GM12878 (cell line): ENCODE results near the gene CNTN4.

Experiments
- CTCF ChIP-seq, 3 experiments: IDR thresholded peaks in 2 of 3; conservative IDR thresholded peaks in 1 of 3; 2 replicates each; pipeline ENCODE4 v1.5.1; 2011; ENCODE audit warnings: low read depth in 3 of 3, low read length in 3 of 3, mild to moderate bottlenecking in 3 of 3, control low read depth in 2 of 3, moderate library complexity in 2 of 3, inconsistent platforms in 1 of 3, mixed read lengths in 1 of 3; ENCODE audit not compliant: control insufficient read depth in 2 of 3, insufficient read depth in 1 of 3; ENCODE audit errors: extremely low read depth in 1 of 3
- EP300 ChIP-seq, 2 experiments: fragments of 150-350 bp in 1 of 2; IDR thresholded peaks; 2 replicates each; pipeline ENCODE4 v1.6.1; 2011 to 2012; ENCODE audit warnings: low read depth in 2 of 2, low read length in 2 of 2, borderline replicate concordance in 1 of 2, improper control_type of control experiment in 1 of 2, inconsistent platforms in 1 of 2; ENCODE audit not compliant: control insufficient read depth in 1 of 2
- ETV6 ChIP-seq, 2 experiments: fragments of 450-650 bp in 1 of 2; IDR thresholded peaks in 1 of 2; conservative IDR thresholded peaks in 1 of 2; 2 replicates each; pipeline ENCODE4 v1.6.1; 2014; ENCODE audit warnings: antibody characterized with exemption in 1 of 2, borderline replicate concordance in 1 of 2, low read depth in 1 of 2, mild to moderate bottlenecking in 1 of 2, moderate library complexity in 1 of 2
- EZH2 ChIP-seq: IDR thresholded peaks from 2 replicates; pipeline ENCODE4 v1.6.1; 2012; ENCODE audit warnings: low read depth, mild to moderate bottlenecking, control low read depth, inconsistent platforms, low read length, borderline replicate concordance; ENCODE audit not compliant: control insufficient read depth
- FOXK2 ChIP-seq: fragments of 450-650 bp; IDR thresholded peaks from 2 replicates; pipeline ENCODE4 v1.6.1; 2017; ENCODE audit warnings: mild to moderate bottlenecking, moderate library complexity
- FOXM1 ChIP-seq: IDR thresholded peaks from 2 replicates; pipeline ENCODE4 v1.6.1; 2012; ENCODE audit warnings: low read depth, mild to moderate bottlenecking, inconsistent platforms, low read length, moderate library complexity
- KDM1A ChIP-seq: fragments of 200-600 bp; sonication (generic); IDR thresholded peaks from 2 replicates; pipeline ENCODE4 v1.6.1; 2016; ENCODE audit warnings: borderline replicate concordance
- NKRF ChIP-seq: fragments of 450-650 bp; conservative IDR thresholded peaks from 2 replicates; pipeline ENCODE4 v1.6.1; 2017; ENCODE audit warnings: mild to moderate bottlenecking, moderate library complexity
- POLR2AphosphoS5 ChIP-seq: IDR thresholded peaks from 2 replicates; pipeline ENCODE4 v1.6.1; 2011; ENCODE audit warnings: mild to moderate bottlenecking, low read length, inconsistent platforms
- RELA ChIP-seq: fragments of 450-650 bp; IDR thresholded peaks from 2 replicates; pipeline ENCODE4 v1.8.0; 2014; ENCODE audit warnings: borderline replicate concordance; ENCODE audit not compliant: partially characterized antibody
- SPI1 ChIP-seq: IDR thresholded peaks from 2 replicates; pipeline ENCODE4 v1.6.1; 2011; ENCODE audit warnings: low read depth, mild to moderate bottlenecking, low read length, moderate library complexity, borderline replicate concordance; ENCODE audit not compliant: insufficient read depth
- TF ChIP-seq, protein P1 (sequence below): IDR thresholded peaks from 2 replicates; pipeline ENCODE4 v1.6.1; 2011; ENCODE audit warnings: low read depth, low read length, improper control_type of control experiment, borderline replicate concordance
- TF ChIP-seq, protein P2 (sequence below): fragments of 450-650 bp; IDR thresholded peaks from 2 replicates; pipeline ENCODE4 v1.6.1; 2014; ENCODE audit warnings: mild to moderate bottlenecking

GRCh38 chr3:2706144-2706835 lies 607.6 kb downstream of the CNTN4 start:
- TF ChIP-seq EP300 (IDR thresholded peaks at IDR 0.05; ENCODE audit: borderline replicate concordance in 1 of 2, control insufficient read depth in 1 of 2, low read depth in 2 of 2, low read length in 2 of 2): no peak
- no peak for TF ChIP-seq FOXK2
- no peak for TF ChIP-seq CTCF (IDR thresholded peaks at IDR 0.05 in 2 of 3, conservative IDR thresholded peaks at IDR 0.05 in 1 of 3; ENCODE audit: control insufficient read depth in 2 of 3, extremely low read depth in 1 of 3, insufficient read depth in 1 of 3, low read depth in 3 of 3, low read length in 3 of 3)
- TF ChIP-seq FOXM1: no peak
- TF ChIP-seq RELA: no peak
- TF ChIP-seq, protein P1, sequence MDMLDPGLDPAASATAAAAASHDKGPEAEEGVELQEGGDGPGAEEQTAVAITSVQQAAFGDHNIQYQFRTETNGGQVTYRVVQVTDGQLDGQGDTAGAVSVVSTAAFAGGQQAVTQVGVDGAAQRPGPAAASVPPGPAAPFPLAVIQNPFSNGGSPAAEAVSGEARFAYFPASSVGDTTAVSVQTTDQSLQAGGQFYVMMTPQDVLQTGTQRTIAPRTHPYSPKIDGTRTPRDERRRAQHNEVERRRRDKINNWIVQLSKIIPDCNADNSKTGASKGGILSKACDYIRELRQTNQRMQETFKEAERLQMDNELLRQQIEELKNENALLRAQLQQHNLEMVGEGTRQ: no peak
- no peak for TF ChIP-seq EZH2
- TF ChIP-seq, protein P2, sequence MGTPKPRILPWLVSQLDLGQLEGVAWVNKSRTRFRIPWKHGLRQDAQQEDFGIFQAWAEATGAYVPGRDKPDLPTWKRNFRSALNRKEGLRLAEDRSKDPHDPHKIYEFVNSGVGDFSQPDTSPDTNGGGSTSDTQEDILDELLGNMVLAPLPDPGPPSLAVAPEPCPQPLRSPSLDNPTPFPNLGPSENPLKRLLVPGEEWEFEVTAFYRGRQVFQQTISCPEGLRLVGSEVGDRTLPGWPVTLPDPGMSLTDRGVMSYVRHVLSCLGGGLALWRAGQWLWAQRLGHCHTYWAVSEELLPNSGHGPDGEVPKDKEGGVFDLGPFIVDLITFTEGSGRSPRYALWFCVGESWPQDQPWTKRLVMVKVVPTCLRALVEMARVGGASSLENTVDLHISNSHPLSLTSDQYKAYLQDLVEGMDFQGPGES: no peak
- TF ChIP-seq KDM1A: no peak
- no peak for TF ChIP-seq POLR2AphosphoS5
- TF ChIP-seq NKRF: no peak
- TF ChIP-seq ETV6 (conservative IDR thresholded peaks at IDR 0.05 in 1 of 2, IDR thresholded peaks at IDR 0.05 in 1 of 2; ENCODE audit: borderline replicate concordance in 1 of 2, low read depth in 1 of 2): no peak
- no peak for TF ChIP-seq SPI1
